ENCODE data around the gene BUB1B.
"Not testable (repeated sequence)": the region's sequence is repeated elsewhere in the genome, so short reads cannot be mapped to it uniquely, and the experiment has no call there.

Gene BUB1B

GRCh38 chr15:40160689-40161688 is at the start of gene BUB1B:
BUB1B (plus strand) TSS chr15:40161069; CDS start chr15:40161221, 152 bp downstream.
- peak; percentile 70 to 89 (median 72) for DNase-seq (ENCODE audit: low read depth in 2 of 3, low spot score in 2 of 3)

GRCh38 chr15:40111888-40112287 is 49.0 kb upstream of the BUB1B start:
- no peak for DNase-seq (ENCODE audit: low read depth in 2 of 3, low spot score in 2 of 3)

GRCh38 chr15:40112789-40113188 is 48.1 kb upstream of the BUB1B start:
- DNase-seq (ENCODE audit: low read depth in 2 of 3, low spot score in 2 of 3): no peak

GRCh38 chr15:40114218-40114617 is 46.7 kb upstream of the BUB1B start:
- no peak for DNase-seq (ENCODE audit: low read depth in 2 of 3, low spot score in 2 of 3)

- not testable (repeated sequence) for DNase-seq (ENCODE audit: low read depth in 2 of 3, low spot score in 2 of 3)
Observed at GRCh38 chr15:40115106-40115505, 45.8 kb upstream of the BUB1B start.

GRCh38 chr15:40115670-40116093 is 45.2 kb upstream of the BUB1B start:
- DNase-seq (ENCODE audit: low read depth in 2 of 3, low spot score in 2 of 3): no peak

GRCh38 chr15:40118473-40118872 is 42.4 kb upstream of the BUB1B start:
- DNase-seq (ENCODE audit: low read depth in 2 of 3, low spot score in 2 of 3): no peak

GRCh38 chr15:40121911-40122638 is 38.8 kb upstream of the BUB1B start:
- DNase-seq (ENCODE audit: low read depth in 2 of 3, low spot score in 2 of 3): no peak

- DNase-seq (ENCODE audit: low read depth in 2 of 3, low spot score in 2 of 3): not testable (repeated sequence)
Observed at GRCh38 chr15:40122989-40123388, 37.9 kb upstream of the BUB1B start.

GRCh38 chr15:40123863-40124262 is 37.0 kb upstream of the BUB1B start:
- not testable (repeated sequence) for DNase-seq (ENCODE audit: low read depth in 2 of 3, low spot score in 2 of 3)

GRCh38 chr15:40124333-40124732 is 36.5 kb upstream of the BUB1B start:
- DNase-seq (ENCODE audit: low read depth in 2 of 3, low spot score in 2 of 3): not testable (repeated sequence)

GRCh38 chr15:40124807-40125285 is 36.0 kb upstream of the BUB1B start:
- DNase-seq (ENCODE audit: low read depth in 2 of 3, low spot score in 2 of 3): not testable (repeated sequence)

- no peak for DNase-seq (ENCODE audit: low read depth in 2 of 3, low spot score in 2 of 3)
Observed at GRCh38 chr15:40125950-40126349, 34.9 kb upstream of the BUB1B start.

GRCh38 chr15:40128766-40129660 is 31.9 kb upstream of the BUB1B start:
- DNase-seq (ENCODE audit: low read depth in 2 of 3, low spot score in 2 of 3): no peak

GRCh38 chr15:40130118-40130517 is 30.8 kb upstream of the BUB1B start:
- DNase-seq (ENCODE audit: low read depth in 2 of 3, low spot score in 2 of 3): no peak

GRCh38 chr15:40130799-40131502 is 29.9 kb upstream of the BUB1B start:
- no peak for DNase-seq (ENCODE audit: low read depth in 2 of 3, low spot score in 2 of 3)

GRCh38 chr15:40133544-40133943 is 27.3 kb upstream of the BUB1B start:
- no peak for DNase-seq (ENCODE audit: low read depth in 2 of 3, low spot score in 2 of 3)

GRCh38 chr15:40134885-40135284 is 26.0 kb upstream of the BUB1B start:
- no peak for DNase-seq (ENCODE audit: low read depth in 2 of 3, low spot score in 2 of 3)

GRCh38 chr15:40135846-40136450 is 24.9 kb upstream of the BUB1B start:
- DNase-seq (ENCODE audit: low read depth in 2 of 3, low spot score in 2 of 3): not testable (repeated sequence)
